Measurements from ENCODE around the gene KERA. TPM values are rescaled to one million over a fixed set of nuclear protein-coding genes. Genes with fewer than 3 reads are reported as not detected.

KERA gene
- not detected in 2 replicates for total RNA-seq (2012; rRNA removed)

- no peak within 1 kb of the TSS for H3K4me3 ChIP-seq (ENCODE audit: low read length)
- H3K9me3 ChIP-seq (replicated peaks; ENCODE audit: low read length) = no peaks in the 10 kb centered on the region
- no peak within 1 kb of the TSS for H3K4me2 ChIP-seq (ENCODE audit: low read length)
- H3K9ac ChIP-seq (ENCODE audit: low read depth, low read length) = no peak within 1 kb of the TSS
- H3K4me1 ChIP-seq (ENCODE audit: control insufficient read depth, insufficient read depth, low read length) = peaks cover 11% of the 10 kb centered on the region
- no peaks in the 10 kb centered on the region for H3K27me3 ChIP-seq (ENCODE audit: control insufficient read depth, insufficient read depth, low read length)
- H3K36me3 ChIP-seq (ENCODE audit: insufficient read depth, low read length) = no peaks in the 10 kb centered on the region
Observed at GRCh38 chr12:91057368-91058165, at the start of gene KERA. KERA (minus strand) TSS chr12:91058024; CDS start chr12:91056281, 1,743 bp downstream.

DNA sequence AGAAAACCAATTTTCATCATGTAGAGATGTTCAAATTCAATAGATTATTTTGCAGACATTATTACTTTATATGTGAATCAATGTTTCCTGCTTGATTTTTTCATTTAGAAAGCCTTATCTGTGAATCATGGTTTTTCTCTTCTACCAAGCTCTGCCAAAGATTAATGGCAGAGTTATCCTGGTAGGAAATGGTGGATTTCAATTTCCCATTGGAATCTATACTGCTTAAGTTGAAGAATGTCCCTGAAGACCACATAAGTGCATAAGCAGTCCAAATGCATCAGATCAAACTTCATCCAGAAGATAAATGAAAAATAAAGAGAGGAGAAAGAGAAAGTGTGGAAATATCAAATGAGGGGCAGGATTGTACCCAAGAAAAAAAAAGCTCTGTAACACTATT lies 48.5 kb upstream of the KERA start:
- H3K27me3 ChIP-seq (ENCODE audit: control insufficient read depth, insufficient read depth, low read length) = no peaks in the 10 kb centered on the region
- H3K4me1 ChIP-seq (ENCODE audit: control insufficient read depth, insufficient read depth, low read length) = peaks cover 14% of the 10 kb centered on the region
- no peak overlapping the region for H3K4me3 ChIP-seq (ENCODE audit: low read length)
- H3K36me3 ChIP-seq (ENCODE audit: insufficient read depth, low read length) = no peaks in the 10 kb centered on the region
- no peak overlapping the region for H3K9ac ChIP-seq (ENCODE audit: low read depth, low read length)
- no peaks in the 10 kb centered on the region for H3K9me3 ChIP-seq (replicated peaks; ENCODE audit: low read length)
- H3K4me2 ChIP-seq (ENCODE audit: low read length) = no peak overlapping the region

- H3K27me3 ChIP-seq (ENCODE audit: control insufficient read depth, insufficient read depth, low read length) = no peaks in the 10 kb centered on the region
Observed at GRCh38 chr12:91105807-91106206, 48.0 kb upstream of the KERA start.

GRCh38 chr12:91104812-91105466 lies 47.1 kb upstream of the KERA start:
- no peaks in the 10 kb centered on the region for H3K36me3 ChIP-seq (ENCODE audit: insufficient read depth, low read length)

More at GRCh38 chr12:91105807-91106206, 48.0 kb upstream of the KERA start:
- no peak overlapping the region for H3K4me3 ChIP-seq (ENCODE audit: low read length)
- H3K9me3 ChIP-seq (replicated peaks; ENCODE audit: low read length) = no peaks in the 10 kb centered on the region
- peaks cover 14% of the 10 kb centered on the region for H3K4me1 ChIP-seq (ENCODE audit: control insufficient read depth, insufficient read depth, low read length)
- H3K36me3 ChIP-seq (ENCODE audit: insufficient read depth, low read length) = no peaks in the 10 kb centered on the region
- no peak overlapping the region for H3K9ac ChIP-seq (ENCODE audit: low read depth, low read length)
- H3K4me2 ChIP-seq (ENCODE audit: low read length) = no peak overlapping the region

DNA sequence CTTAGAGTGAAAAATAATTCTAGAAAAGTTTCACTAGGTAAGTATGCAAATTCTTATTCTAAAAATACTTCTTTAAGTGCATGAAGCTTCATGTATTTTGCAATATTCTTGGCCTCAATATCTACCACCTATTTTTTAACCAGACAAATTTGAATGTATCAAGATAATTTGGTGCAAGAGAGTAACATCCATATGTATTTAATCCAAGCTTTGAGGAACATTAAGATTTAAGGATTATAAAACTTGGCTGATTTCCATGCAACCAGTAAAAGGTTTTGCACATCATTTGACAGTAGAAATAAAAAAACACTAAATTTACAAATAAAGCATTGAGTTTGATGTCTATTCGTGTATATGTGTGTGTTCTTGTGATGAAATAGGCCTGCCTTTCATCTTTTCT lies 45.8 kb upstream of the KERA start:
- Histone ChIP-seq H3K27me3 (ENCODE audit: control insufficient read depth, insufficient read depth, low read length) (no peaks in the 10 kb centered on the region), H3K4me2 (ENCODE audit: low read length) (no peak overlapping the region), H3K36me3 (ENCODE audit: insufficient read depth, low read length) (no peaks in the 10 kb centered on the region), H3K4me1 (ENCODE audit: control insufficient read depth, insufficient read depth, low read length) (peaks cover 24% of the 10 kb centered on the region), H3K4me3 (ENCODE audit: low read length) (no peak overlapping the region), H3K9me3 (replicated peaks; ENCODE audit: low read length) (no peaks in the 10 kb centered on the region), H3K9ac (ENCODE audit: low read depth, low read length) (no peak overlapping the region)

More at GRCh38 chr12:91104812-91105466, 47.1 kb upstream of the KERA start:
- Histone ChIP-seq H3K4me2 (ENCODE audit: low read length) (no peak overlapping the region), H3K27me3 (ENCODE audit: control insufficient read depth, insufficient read depth, low read length) (no peaks in the 10 kb centered on the region), H3K4me3 (ENCODE audit: low read length) (no peak overlapping the region), H3K9ac (ENCODE audit: low read depth, low read length) (no peak overlapping the region), H3K4me1 (ENCODE audit: control insufficient read depth, insufficient read depth, low read length) (peaks cover 21% of the 10 kb centered on the region), H3K9me3 (replicated peaks; ENCODE audit: low read length) (no peaks in the 10 kb centered on the region)

GRCh38 chr12:91103101-91103500 lies 45.3 kb upstream of the KERA start:
- no peaks in the 10 kb centered on the region for H3K27me3 ChIP-seq (ENCODE audit: control insufficient read depth, insufficient read depth, low read length)
- H3K9me3 ChIP-seq (replicated peaks; ENCODE audit: low read length) = no peaks in the 10 kb centered on the region
- H3K4me2 ChIP-seq (ENCODE audit: low read length) = no peak overlapping the region
- H3K9ac ChIP-seq (ENCODE audit: low read depth, low read length) = no peak overlapping the region
- no peak overlapping the region for H3K4me3 ChIP-seq (ENCODE audit: low read length)
- H3K4me1 ChIP-seq (ENCODE audit: control insufficient read depth, insufficient read depth, low read length) = peaks cover 30% of the 10 kb centered on the region
- H3K36me3 ChIP-seq (ENCODE audit: insufficient read depth, low read length) = no peaks in the 10 kb centered on the region

DNA sequence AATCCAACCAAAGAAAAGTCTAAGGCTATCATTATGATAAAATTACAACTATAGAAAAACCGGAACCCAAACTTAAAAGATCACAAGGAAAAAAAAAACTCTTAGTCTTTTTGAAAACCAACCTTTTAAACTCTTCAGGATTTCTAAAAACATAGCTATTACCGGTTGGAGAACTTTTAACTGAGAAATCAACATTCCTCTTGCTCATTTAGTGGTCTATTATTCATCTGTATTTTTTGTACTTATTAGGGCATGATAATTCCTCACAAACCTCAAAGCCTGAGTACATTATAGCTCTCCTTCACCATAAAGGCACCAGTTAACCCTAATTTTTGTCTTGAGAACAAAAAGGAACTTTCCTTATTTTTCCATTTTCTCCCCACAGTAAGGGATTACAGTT lies 43.1 kb upstream of the KERA start:
- H3K4me2 ChIP-seq (ENCODE audit: low read length) = peak overlapping the region; percentile 6
- H3K9me3 ChIP-seq (replicated peaks; ENCODE audit: low read length) = no peaks in the 10 kb centered on the region
- peaks cover 31% of the 10 kb centered on the region for H3K4me1 ChIP-seq (ENCODE audit: control insufficient read depth, insufficient read depth, low read length)
- no peak overlapping the region for H3K4me3 ChIP-seq (ENCODE audit: low read length)
- no peaks in the 10 kb centered on the region for H3K36me3 ChIP-seq (ENCODE audit: insufficient read depth, low read length)
- no peaks in the 10 kb centered on the region for H3K27me3 ChIP-seq (ENCODE audit: control insufficient read depth, insufficient read depth, low read length)
- peak overlapping the region; percentile 31 for H3K9ac ChIP-seq (ENCODE audit: low read depth, low read length)

DNA sequence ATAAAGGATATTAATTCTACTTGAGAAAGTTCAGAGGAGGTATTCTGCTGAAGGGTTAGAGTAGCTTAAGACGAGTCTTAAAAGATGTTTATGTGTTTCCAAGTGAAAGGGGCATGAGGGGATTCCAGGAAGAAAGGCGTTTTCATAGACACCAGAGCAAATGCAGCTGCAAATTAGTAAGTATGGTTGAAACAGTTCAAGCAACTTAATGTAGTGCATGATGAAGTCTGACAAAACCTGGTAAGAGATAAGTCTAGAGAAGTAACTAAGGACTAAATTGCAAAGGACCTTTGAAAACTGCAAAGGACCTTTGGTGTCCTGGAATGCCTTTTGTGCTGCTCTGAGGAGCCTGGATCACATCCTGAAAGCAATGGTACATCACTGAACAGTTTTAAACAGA lies 42.0 kb upstream of the KERA start:
- Histone ChIP-seq H3K27me3 (ENCODE audit: control insufficient read depth, insufficient read depth, low read length) (no peaks in the 10 kb centered on the region), H3K9ac (ENCODE audit: low read depth, low read length) (no peak overlapping the region), H3K9me3 (replicated peaks; ENCODE audit: low read length) (no peaks in the 10 kb centered on the region), H3K4me1 (ENCODE audit: control insufficient read depth, insufficient read depth, low read length) (peaks cover 31% of the 10 kb centered on the region), H3K4me3 (ENCODE audit: low read length) (no peak overlapping the region), H3K4me2 (ENCODE audit: low read length) (no peak overlapping the region), H3K36me3 (ENCODE audit: insufficient read depth, low read length) (no peaks in the 10 kb centered on the region)

DNA sequence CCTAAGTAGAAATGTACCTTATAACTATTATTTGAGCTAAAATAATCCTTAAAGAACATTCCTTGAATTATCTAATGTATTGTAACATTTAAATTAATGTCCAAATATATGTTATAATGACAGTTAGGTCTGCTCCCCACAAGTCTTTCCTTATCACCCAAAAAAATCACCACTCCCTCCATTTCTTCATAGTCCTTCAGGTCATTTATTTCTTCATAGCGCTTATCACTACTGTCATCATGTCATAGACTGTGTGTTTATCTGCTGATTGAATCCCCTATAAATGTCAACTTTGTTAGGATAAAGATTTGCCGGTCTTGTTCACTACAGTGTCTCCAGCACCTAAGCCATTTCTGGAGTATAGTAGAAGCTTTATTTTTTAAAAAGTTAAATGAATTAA lies 41.5 kb upstream of the KERA start:
- Histone ChIP-seq H3K4me1 (ENCODE audit: control insufficient read depth, insufficient read depth, low read length) (peaks cover 31% of the 10 kb centered on the region), H3K27me3 (ENCODE audit: control insufficient read depth, insufficient read depth, low read length) (no peaks in the 10 kb centered on the region), H3K36me3 (ENCODE audit: insufficient read depth, low read length) (no peaks in the 10 kb centered on the region), H3K4me3 (ENCODE audit: low read length) (no peak overlapping the region), H3K9me3 (replicated peaks; ENCODE audit: low read length) (no peaks in the 10 kb centered on the region), H3K9ac (ENCODE audit: low read depth, low read length) (peak overlapping the region; percentile 54), H3K4me2 (ENCODE audit: low read length) (peak overlapping the region; percentile 40)

DNA sequence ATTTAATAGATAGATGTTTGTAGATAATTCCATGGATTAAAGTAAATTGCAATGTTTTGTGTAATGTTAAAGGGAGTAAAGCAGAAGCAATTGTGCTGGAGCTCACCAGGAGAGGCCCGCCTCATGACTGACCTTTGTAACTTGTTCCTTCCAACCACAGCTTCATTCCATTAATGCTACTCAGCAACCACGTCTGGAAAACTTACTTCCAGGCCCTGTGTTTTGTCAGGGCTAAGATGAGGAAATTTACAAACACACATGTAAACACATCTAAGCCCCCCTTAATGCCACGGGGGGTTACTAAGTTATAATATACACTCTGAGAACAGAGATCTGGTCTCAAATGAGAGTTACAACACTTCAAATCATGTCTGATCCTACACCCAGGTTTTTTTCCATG lies 41.1 kb upstream of the KERA start:
- Histone ChIP-seq H3K36me3 (ENCODE audit: insufficient read depth, low read length) (no peaks in the 10 kb centered on the region), H3K4me2 (ENCODE audit: low read length) (peak overlapping the region; percentile 40), H3K9me3 (replicated peaks; ENCODE audit: low read length) (no peaks in the 10 kb centered on the region), H3K27me3 (ENCODE audit: control insufficient read depth, insufficient read depth, low read length) (no peaks in the 10 kb centered on the region), H3K9ac (ENCODE audit: low read depth, low read length) (peak overlapping the region; percentile 54), H3K4me1 (ENCODE audit: control insufficient read depth, insufficient read depth, low read length) (peaks cover 31% of the 10 kb centered on the region), H3K4me3 (ENCODE audit: low read length) (no peak overlapping the region)

DNA sequence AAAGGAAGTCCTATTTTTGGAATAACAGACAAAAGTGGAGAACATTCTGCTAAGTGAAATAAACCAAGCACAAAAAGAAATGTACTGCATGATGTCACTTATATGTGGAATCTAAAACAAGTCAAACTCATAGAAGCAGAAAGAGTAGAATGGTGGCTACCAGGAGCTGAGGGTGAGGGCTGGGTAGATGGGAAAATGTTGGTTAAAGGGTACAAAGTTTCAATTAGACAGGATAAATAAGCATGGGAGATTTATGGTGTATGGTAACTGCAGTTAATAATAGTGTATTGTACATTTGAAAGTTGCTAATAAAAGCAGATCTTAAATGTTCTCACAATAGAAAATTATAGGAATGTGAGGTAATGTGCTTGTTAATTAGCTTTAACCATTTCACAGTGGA lies 40.6 kb upstream of the KERA start:
- no peaks in the 10 kb centered on the region for H3K36me3 ChIP-seq (ENCODE audit: insufficient read depth, low read length)
- H3K9ac ChIP-seq (ENCODE audit: low read depth, low read length) = peak overlapping the region; percentile 46
- H3K9me3 ChIP-seq (replicated peaks; ENCODE audit: low read length) = no peaks in the 10 kb centered on the region
- H3K4me2 ChIP-seq (ENCODE audit: low read length) = peak overlapping the region; percentile 35
- no peak overlapping the region for H3K4me3 ChIP-seq (ENCODE audit: low read length)
- H3K27me3 ChIP-seq (ENCODE audit: control insufficient read depth, insufficient read depth, low read length) = no peaks in the 10 kb centered on the region
- H3K4me1 ChIP-seq (ENCODE audit: control insufficient read depth, insufficient read depth, low read length) = peaks cover 31% of the 10 kb centered on the region
